Left cardiac atrium (tissue), 4 donors: ENCODE data around the gene NOP53. TPM values are rescaled to one million over a fixed set of nuclear protein-coding genes. Genes with fewer than 3 reads are reported as not detected.
"Not testable (repeated sequence)": the region's sequence is repeated elsewhere in the genome, so short reads cannot be mapped to it uniquely, and the experiment has no call there.

ENCODE experiments used
- ATAC-seq, 2 donors: fragments of 200-7000 bp; cut with Tn5 transposase; one replicate each; pipeline ENCODE4 v1.9.1; 2020; ENCODE audit warnings: mild to moderate bottlenecking in 2 of 2, moderate library complexity in 2 of 2
- DNase-seq: peaks from one replicate; pipeline ENCODE4 v3.0.0-alpha.2; 2020
- intact Hi-C, 2 donors: fragments of 100-400 bp; cut with DNase I; formaldehyde crosslinking; loops; one replicate each; pipeline versions ENCODE4 v1.14.1 to v1.15.1; 2022 to 2023
- total RNA-seq, 2 donors: library from RNA; stranded (reverse); fragmentation: NEBNext Ultra II Directional; extraction: Animal tissue kit (Norgen Biotek cat#: 25700); gene quantifications; one replicate each; pipeline ENCODE4 v1.2.1, GENCODE V29; 2021
- donor health status: DM: no; HTN: yes; CAD: no.
- donor health status: DM: no; HTN: yes; CAD: no; lungs with severe emphysema.
- donor health status: DM: yes; HTN: yes; CAD: no.
- donor health status: Dilated cardiomyopathy.

NOP53 gene
- total RNA-seq, 2 donors from 2014 or later = 172 to 184 TPM

GRCh38 chr19:47792616-47793015, 47.3 kb downstream of the NOP53 start:
- no peak for DNase-seq
- intact Hi-C loops = no loop called here
- no peak for ATAC-seq

- ATAC-seq = no peak
- intact Hi-C loops = no loop called here
Observed at GRCh38 chr19:47794526-47794925, 49.2 kb downstream of the NOP53 start.

GRCh38 chr19:47796785-47797184, 51.4 kb downstream of the NOP53 start:
- no peak for ATAC-seq
- no peak for DNase-seq
- intact Hi-C loops = no loop called here

More at GRCh38 chr19:47794526-47794925, 49.2 kb downstream of the NOP53 start:
- DNase-seq = no peak

- ATAC-seq (no peak), DNase-seq (no peak)
- intact Hi-C loops = no loop called here
Observed at GRCh38 chr19:47797996-47798903, 52.9 kb downstream of the NOP53 start.

GRCh38 chr19:47798904-47799266, 53.5 kb downstream of the NOP53 start:
- no peak for ATAC-seq
- no peak for DNase-seq
- intact Hi-C loops = no loop called here

GRCh38 chr19:47801270-47801669, 55.9 kb downstream of the NOP53 start:
- intact Hi-C loops = no loop called here
- ATAC-seq = no peak
- DNase-seq = no peak

- intact Hi-C loops = no loop called here
- no peak for ATAC-seq
- no peak for DNase-seq
Observed at GRCh38 chr19:47802521-47803043, 57.2 kb downstream of the NOP53 start.

GRCh38 chr19:47803148-47803547, 57.8 kb downstream of the NOP53 start:
- intact Hi-C loops, ATAC-seq, DNase-seq: not testable (repeated sequence)

- DNase-seq, intact Hi-C loops, ATAC-seq: not testable (repeated sequence)
Observed at GRCh38 chr19:47803671-47804070, 58.3 kb downstream of the NOP53 start.

- ATAC-seq, intact Hi-C loops, DNase-seq: not testable (repeated sequence)
Observed at GRCh38 chr19:47804451-47804850, 59.1 kb downstream of the NOP53 start, which contains the start of gene TPRX1. Gene TPRX1, minus strand, starts transcription at chr19:47804551. Its CDS starts 12 bp downstream, at chr19:47804539.

- DNase-seq (no peak), ATAC-seq (no peak)
- intact Hi-C loops = no loop called here
Observed at GRCh38 chr19:47805313-47805712, 60.0 kb downstream of the NOP53 start.

GRCh38 chr19:47806435-47806834, 61.1 kb downstream of the NOP53 start:
- intact Hi-C loops = no loop called here
- no peak for ATAC-seq
- no peak for DNase-seq

Other genes with a start within 250 kb of the NOP53 start
- gene NAPA, start 230.5 kb upstream of the NOP53 start, total RNA-seq = 100 to 1,000 TPM in 1 of 2 donors, 10 to 100 TPM in 1; 92.7 to 113 TPM
- under 1 TPM; 0.13 to 0.21 TPM for gene ZNF541, start 172.4 kb upstream of the NOP53 start, total RNA-seq
- 10 to 100 TPM in 1 of 2 donors, 1 to 10 TPM in 1; 7.2 to 11.6 TPM for gene BICRA, start 136.4 kb upstream of the NOP53 start, total RNA-seq
- gene EHD2, start 32.1 kb upstream of the NOP53 start, total RNA-seq = 10 to 100 TPM; 91.1 to 98.8 TPM
- gene SELENOW, start 33.2 kb downstream of the NOP53 start, total RNA-seq = 100 to 1,000 TPM; 718 to 783 TPM
- not detected for gene TPRX1, start 59.0 kb downstream of the NOP53 start, total RNA-seq
- not detected for gene CRX, start 76.4 kb downstream of the NOP53 start, total RNA-seq
- gene TPRX2, start 113.7 kb downstream of the NOP53 start, total RNA-seq = not detected
- gene SULT2A1, start 140.8 kb downstream of the NOP53 start, total RNA-seq = not detected
- not detected for gene BSPH1, start 246.6 kb downstream of the NOP53 start, total RNA-seq
- gene ELSPBP1, start 249.1 kb downstream of the NOP53 start, total RNA-seq = not detected